Measurements from ENCODE around the gene CASQ1.

DNA sequence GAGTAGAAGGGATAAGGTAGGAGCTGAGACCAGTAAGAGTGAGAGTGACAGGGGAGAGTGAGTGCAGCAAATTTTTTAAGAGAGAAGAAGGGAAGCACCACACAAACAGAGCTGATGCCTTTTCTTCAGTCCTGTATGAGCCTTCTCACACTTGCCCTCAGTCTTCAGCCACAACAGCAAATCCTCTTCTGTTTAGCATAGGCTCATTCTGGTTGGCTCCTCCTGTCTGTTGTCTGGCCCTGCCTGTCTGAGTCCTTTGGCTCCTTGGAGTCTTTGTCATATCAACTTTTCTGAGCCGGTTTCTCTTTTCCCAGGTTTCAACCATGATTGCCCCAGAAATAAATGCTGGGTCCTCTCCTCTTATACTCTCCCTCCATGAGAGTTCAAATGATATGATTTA, 12.7 kb upstream of the CASQ1 start:
- TF ChIP-seq, protein P1, sequence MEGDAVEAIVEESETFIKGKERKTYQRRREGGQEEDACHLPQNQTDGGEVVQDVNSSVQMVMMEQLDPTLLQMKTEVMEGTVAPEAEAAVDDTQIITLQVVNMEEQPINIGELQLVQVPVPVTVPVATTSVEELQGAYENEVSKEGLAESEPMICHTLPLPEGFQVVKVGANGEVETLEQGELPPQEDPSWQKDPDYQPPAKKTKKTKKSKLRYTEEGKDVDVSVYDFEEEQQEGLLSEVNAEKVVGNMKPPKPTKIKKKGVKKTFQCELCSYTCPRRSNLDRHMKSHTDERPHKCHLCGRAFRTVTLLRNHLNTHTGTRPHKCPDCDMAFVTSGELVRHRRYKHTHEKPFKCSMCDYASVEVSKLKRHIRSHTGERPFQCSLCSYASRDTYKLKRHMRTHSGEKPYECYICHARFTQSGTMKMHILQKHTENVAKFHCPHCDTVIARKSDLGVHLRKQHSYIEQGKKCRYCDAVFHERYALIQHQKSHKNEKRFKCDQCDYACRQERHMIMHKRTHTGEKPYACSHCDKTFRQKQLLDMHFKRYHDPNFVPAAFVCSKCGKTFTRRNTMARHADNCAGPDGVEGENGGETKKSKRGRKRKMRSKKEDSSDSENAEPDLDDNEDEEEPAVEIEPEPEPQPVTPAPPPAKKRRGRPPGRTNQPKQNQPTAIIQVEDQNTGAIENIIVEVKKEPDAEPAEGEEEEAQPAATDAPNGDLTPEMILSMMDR (IDR thresholded peaks at IDR 0.05) = no peak
- no peak for TF ChIP-seq POLR2A (IDR thresholded peaks at IDR 0.05)
